Spleen (tissue), 11 donors: ENCODE measurements around the gene LRIG1. TPM values are rescaled to one million over a fixed set of nuclear protein-coding genes. Genes with fewer than 3 reads are reported as not detected.
A peak's percentile ranks its signal among the peaks of the same experiment; 100 is the strongest.

Experiments used
- DNase-seq: peaks from one replicate; pipeline ENCODE4 v3.0.0-alpha.2; 2020
- H3K27ac ChIP-seq, 8 donors: fragments of 200-600 bp; sonication (generic) in 7 of 8; 1 replicate in 4 of 8; 2 replicates in 4 of 8; pipeline versions ENCODE4 v1.5.0 to v1.8.0; 2016 to 2021; ENCODE audit warnings: inconsistent platforms in 4 of 8, mild to moderate bottlenecking in 4 of 8, moderate library complexity in 1 of 8
- H3K27me3 ChIP-seq, 7 donors: fragments of 200-600 bp; sonication (generic) in 6 of 7; replicated peaks in 1 of 7; 1 replicate in 4 of 7; 2 replicates in 3 of 7; pipeline versions ENCODE4 v1.5.0 to v1.8.0; 2016 to 2021; ENCODE audit warnings: inconsistent platforms in 3 of 7, mild to moderate bottlenecking in 1 of 7
- H3K36me3 ChIP-seq, 6 donors: fragments of 200-600 bp; sonication (generic) in 5 of 6; 1 replicate in 4 of 6; 2 replicates in 2 of 6; pipeline versions ENCODE4 v1.5.0 to v1.8.0; 2016 to 2021; ENCODE audit warnings: inconsistent platforms in 2 of 6
- H3K4me1 ChIP-seq, 6 donors: fragments of 200-600 bp; sonication (generic) in 5 of 6; 1 replicate in 3 of 6; 2 replicates in 3 of 6; pipeline versions ENCODE4 v1.5.0 to v1.8.0; 2016 to 2021; ENCODE audit warnings: inconsistent platforms in 3 of 6
- H3K4me3 ChIP-seq, 8 donors: fragments of 200-600 bp; sonication (generic) in 7 of 8; 1 replicate in 4 of 8; 2 replicates in 4 of 8; pipeline versions ENCODE4 v1.5.0 to v1.8.0; 2016 to 2021; ENCODE audit warnings: inconsistent platforms in 4 of 8, mild to moderate bottlenecking in 4 of 8, moderate library complexity in 2 of 8
- H3K9me3 ChIP-seq, 8 donors: fragments of 200-600 bp; sonication (generic) in 7 of 8; 1 replicate in 4 of 8; 2 replicates in 4 of 8; pipeline versions ENCODE4 v1.5.0 to v1.8.0; 2016 to 2021; ENCODE audit warnings: inconsistent platforms in 4 of 8
- POLR2A ChIP-seq, 3 donors: fragments of 450-650 bp; IDR thresholded peaks; one replicate each; pipeline ENCODE4 v1.5.1; 2017; ENCODE audit warnings: antibody characterized with exemption in 3 of 3, mild to moderate bottlenecking in 1 of 3
- POLR2AphosphoS5 ChIP-seq, 3 donors: sonication (generic); formaldehyde crosslinking; IDR thresholded peaks; one replicate each; pipeline ENCODE4 v1.5.1; 2017; ENCODE audit warnings: antibody characterized with exemption in 3 of 3
- WGBS, 5 donors: extraction: QIAGEN DNeasy Blood & Tissue Kit in 3 of 5; methylation state at CpG; one replicate each; pipeline versions ENCODE4 v1.1.5 to v1.1.7; 2013 to 2018; 5-methylcytosine and 5-hydroxymethylcytosine counted together
- intact Hi-C: fragments of 100-400 bp; cut with DNase I; formaldehyde crosslinking; loops from one replicate; pipeline ENCODE4 v1.15.0; 2023; ENCODE audit warnings: low total_unique reads
- polyA plus RNA-seq, 3 donors: library from polyadenylated mRNA; stranded (reverse); fragments of 200-250 nt; gene quantifications; one replicate each; pipeline ENCODE4 v1.2.1, GENCODE V29; 2013
- total RNA-seq, 7 donors: library from RNA; depleted of rRNA in 3 of 7; stranded (reverse); fragments of >200 nt in 3 of 7; fragmentation: NEBNext Ultra II Directional in 4 of 7; extraction: Animal tissue kit (Norgen Biotek cat#: 25700) in 4 of 7; gene quantifications; one replicate each; pipeline versions ENCODE4 v1.1.0 to v1.2.1, GENCODE V29; 2016 to 2021
- TF ChIP-seq, protein P1 (sequence below), 11 experiments: fragments of 200-600 bp in 7 of 11; fragments of 450-650 bp in 4 of 11; sonication (generic) in 4 of 11; IDR thresholded peaks in 8 of 11; conservative IDR thresholded peaks in 3 of 11; 1 replicate in 7 of 11; 2 replicates in 4 of 11; pipeline versions ENCODE4 v1.4.0 to v1.8.0; 2016 to 2021; ENCODE audit warnings: antibody characterized with exemption in 11 of 11, inconsistent platforms in 4 of 11, mild to moderate bottlenecking in 1 of 11
- donor health status: healthy with polysubstance abuse.
- donor health status: DM: no; HTN: no; CAD: no; lungs with moderate emphysema.
- donor health status: DM: no; HTN: no; CAD: no.
- donor health status: Bipolar disorder and iron deficiency.
- donor health status: healthy.
- donor health status: DM: no; HTN: no; CAD: no.
- donor health status: DM: yes; HTN: yes; CAD: no.

The LRIG1 gene
- total and polyA plus RNA-seq, 10 donors = 5.9 to 19.7 (median 11.9) TPM

DNA sequence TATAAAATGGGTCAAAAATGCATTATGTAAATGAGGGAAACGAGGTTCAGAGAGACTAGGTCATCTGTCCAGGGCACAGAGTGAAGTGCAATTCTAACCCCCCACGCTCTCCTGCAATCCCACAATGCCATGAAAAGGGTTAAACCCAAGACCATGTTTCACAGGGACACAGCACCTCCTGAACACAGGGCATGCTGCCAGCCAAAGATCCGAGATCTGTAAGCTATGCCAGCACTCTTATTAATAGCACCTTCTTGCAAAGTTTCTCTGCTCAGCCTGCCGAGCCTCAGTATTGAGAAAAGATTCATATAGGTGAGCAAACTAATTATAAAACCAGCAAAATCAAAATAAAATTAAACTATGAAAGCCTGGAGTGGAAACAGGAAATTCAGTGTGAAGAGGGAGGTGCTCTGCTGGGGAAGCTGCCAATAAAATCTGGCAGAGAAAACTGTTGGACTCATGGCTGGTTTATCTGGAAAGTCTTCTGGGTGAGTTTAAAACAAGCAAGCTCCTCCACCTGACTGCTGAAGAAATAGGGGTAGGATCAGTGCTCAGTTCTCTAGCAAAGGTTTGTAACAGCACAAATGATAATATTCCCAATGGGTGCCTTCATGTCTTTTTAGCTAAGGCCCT lies 50.3 kb downstream of the LRIG1 start:
- Histone ChIP-seq H3K27ac (peak overlapping the region in 2 of 8 donors; percentile 32 to 35), H3K4me1 (peaks cover 0 to 40% (median 16%) of the 10 kb centered on the region in 6 donors), H3K9me3 (no peaks in the 10 kb centered on the region), H3K27me3 (no peaks in the 10 kb centered on the region), H3K4me3 (peak overlapping the region in 3 of 8 donors; percentile 4 to 45 (median 14)), H3K36me3 (no peaks in the 10 kb centered on the region)
- TF ChIP-seq, protein P1, sequence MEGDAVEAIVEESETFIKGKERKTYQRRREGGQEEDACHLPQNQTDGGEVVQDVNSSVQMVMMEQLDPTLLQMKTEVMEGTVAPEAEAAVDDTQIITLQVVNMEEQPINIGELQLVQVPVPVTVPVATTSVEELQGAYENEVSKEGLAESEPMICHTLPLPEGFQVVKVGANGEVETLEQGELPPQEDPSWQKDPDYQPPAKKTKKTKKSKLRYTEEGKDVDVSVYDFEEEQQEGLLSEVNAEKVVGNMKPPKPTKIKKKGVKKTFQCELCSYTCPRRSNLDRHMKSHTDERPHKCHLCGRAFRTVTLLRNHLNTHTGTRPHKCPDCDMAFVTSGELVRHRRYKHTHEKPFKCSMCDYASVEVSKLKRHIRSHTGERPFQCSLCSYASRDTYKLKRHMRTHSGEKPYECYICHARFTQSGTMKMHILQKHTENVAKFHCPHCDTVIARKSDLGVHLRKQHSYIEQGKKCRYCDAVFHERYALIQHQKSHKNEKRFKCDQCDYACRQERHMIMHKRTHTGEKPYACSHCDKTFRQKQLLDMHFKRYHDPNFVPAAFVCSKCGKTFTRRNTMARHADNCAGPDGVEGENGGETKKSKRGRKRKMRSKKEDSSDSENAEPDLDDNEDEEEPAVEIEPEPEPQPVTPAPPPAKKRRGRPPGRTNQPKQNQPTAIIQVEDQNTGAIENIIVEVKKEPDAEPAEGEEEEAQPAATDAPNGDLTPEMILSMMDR (IDR thresholded peaks at IDR 0.05 in 8 of 11, conservative IDR thresholded peaks at IDR 0.05 in 3 of 11) = no peak
- TF ChIP-seq POLR2AphosphoS5 (IDR thresholded peaks at IDR 0.05) (no peak), POLR2A (IDR thresholded peaks at IDR 0.05) (no peak)
- intact Hi-C loops = no loop called here
- no peak for DNase-seq
- WGBS, 5 donors = 45 to 59% (median 53%) methylated on average over 4 of the region's 4 CpGs

DNA sequence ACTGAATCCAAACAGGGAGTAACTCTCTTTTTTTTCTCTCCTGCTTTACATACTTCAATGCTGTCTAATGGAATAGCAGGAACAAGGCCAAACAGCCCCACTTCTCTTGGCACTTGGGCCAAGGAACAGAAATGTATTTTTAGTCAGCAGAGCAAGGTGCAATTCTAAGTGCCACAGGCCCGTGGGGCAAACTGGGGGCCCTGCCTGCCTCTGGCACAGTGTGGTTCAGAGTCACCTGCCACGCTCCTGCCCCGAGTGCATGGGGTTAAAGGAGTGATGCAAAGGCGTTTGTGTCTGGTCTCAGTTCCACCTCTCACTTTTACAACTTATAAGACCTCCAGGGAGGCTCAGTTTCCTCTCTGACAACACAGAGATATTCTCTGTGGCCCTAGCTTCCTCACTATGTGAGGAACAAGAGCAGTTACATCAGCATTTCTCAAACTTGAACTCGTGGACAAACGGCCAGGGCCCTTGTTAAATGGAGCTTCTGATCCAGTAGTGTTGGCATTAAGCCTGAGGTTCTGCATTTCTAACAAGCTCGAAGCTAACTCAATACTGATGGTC lies 51.3 kb downstream of the LRIG1 start:
- Histone ChIP-seq H3K27ac (peak overlapping the region in 2 of 8 donors; percentile 32 to 39), H3K36me3 (no peaks in the 10 kb centered on the region), H3K9me3 (no peaks in the 10 kb centered on the region), H3K27me3 (no peaks in the 10 kb centered on the region), H3K4me3 (no peak overlapping the region), H3K4me1 (peaks cover 0 to 38% (median 16%) of the 10 kb centered on the region in 6 donors)
- 27 to 60% (median 42%) methylated on average over 6 to 7 of the region's 7 CpGs for WGBS, 5 donors
- TF ChIP-seq POLR2A (IDR thresholded peaks at IDR 0.05) (no peak), POLR2AphosphoS5 (IDR thresholded peaks at IDR 0.05) (no peak)
- DNase-seq = no peak
- intact Hi-C loops = no loop called here

DNA sequence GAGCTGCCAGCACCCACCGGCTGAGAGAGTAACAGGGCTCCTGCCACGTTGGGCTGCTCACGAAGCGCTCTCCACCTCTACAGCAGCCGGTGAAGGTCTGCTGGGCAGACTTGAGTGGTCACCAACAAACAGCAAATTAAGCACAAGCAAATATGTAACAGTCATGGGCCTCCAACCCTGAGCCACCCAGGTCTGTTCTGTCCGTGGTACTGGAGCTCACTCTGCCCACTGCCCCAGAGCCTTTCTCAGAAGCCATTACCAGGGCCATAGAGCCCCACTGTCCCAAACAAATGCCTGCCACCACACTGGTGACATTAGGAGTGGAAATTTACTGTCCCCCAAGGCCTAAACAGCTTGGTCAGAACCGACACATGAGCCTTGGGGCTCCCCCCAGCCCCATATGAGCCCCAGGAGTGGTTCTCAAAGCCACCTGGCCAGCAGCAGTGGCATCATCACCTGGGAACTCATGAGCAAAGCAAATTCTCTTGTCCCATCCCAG lies 56.6 kb downstream of the LRIG1 start:
- TF ChIP-seq POLR2A (IDR thresholded peaks at IDR 0.05) (no peak), POLR2AphosphoS5 (IDR thresholded peaks at IDR 0.05) (no peak)
- TF ChIP-seq, protein P1 (IDR thresholded peaks at IDR 0.05 in 8 of 11, conservative IDR thresholded peaks at IDR 0.05 in 3 of 11) = no peak
- Histone ChIP-seq H3K36me3 (no peaks in the 10 kb centered on the region), H3K27ac (no peak overlapping the region), H3K9me3 (no peaks in the 10 kb centered on the region), H3K4me1 (peaks cover 0 to 44% (median 26%) of the 10 kb centered on the region in 6 donors), H3K4me3 (no peak overlapping the region), H3K27me3 (no peaks in the 10 kb centered on the region)
- intact Hi-C loops = no loop called here
- DNase-seq = no peak
- WGBS, 5 donors = 89 to 97% (median 95%) methylated on average over 6 to 7 of the region's 7 CpGs

DNA sequence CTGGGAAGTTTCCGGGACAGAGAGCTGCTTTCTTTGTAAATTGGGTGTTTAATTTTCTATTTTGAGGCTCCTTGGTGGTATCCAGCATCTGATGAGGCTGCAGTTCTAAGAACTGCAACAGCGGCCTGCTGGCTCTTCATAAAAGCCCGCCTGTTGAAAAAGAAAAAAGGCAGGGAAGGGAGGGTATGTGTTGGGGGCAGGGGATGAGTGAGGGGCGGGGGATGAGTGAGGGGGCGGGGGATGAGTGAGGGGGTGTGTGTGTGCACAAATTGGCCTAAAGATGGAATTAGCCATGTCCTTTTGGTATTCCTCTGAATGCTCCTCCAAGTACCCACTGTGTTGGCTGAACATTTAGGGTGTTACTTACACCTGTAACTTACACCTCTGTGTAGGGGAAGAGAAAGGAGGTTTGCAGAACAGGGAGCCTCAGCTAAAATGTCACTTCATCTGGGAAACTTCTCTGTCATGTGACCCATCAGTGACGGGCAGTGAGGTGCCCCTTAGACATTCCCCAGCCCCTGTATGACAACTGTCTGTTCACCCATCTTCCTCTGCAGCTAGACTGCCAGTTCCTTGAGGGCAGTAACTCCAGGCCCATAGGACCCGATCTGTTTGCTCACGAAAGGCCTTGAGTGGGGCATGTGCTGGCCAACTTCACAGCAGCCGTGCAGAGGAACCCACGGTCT lies 57.6 kb downstream of the LRIG1 start:
- Histone ChIP-seq H3K4me1 (peaks cover 0 to 43% (median 26%) of the 10 kb centered on the region in 6 donors), H3K9me3 (no peaks in the 10 kb centered on the region), H3K36me3 (no peaks in the 10 kb centered on the region), H3K27me3 (no peaks in the 10 kb centered on the region), H3K4me3 (no peak overlapping the region), H3K27ac (peak overlapping the region in 5 of 8 donors; percentile 32 to 60 (median 46))
- no peak for DNase-seq
- 78 to 86% (median 80%) methylated on average over 10 of the region's 10 CpGs for WGBS, 5 donors
- intact Hi-C loops = no loop called here
- TF ChIP-seq, protein P1 (IDR thresholded peaks at IDR 0.05 in 8 of 11, conservative IDR thresholded peaks at IDR 0.05 in 3 of 11) = no peak
- TF ChIP-seq POLR2A (IDR thresholded peaks at IDR 0.05) = no peak
- TF ChIP-seq POLR2AphosphoS5 (IDR thresholded peaks at IDR 0.05) = no peak
